Hippocampal formation (tissue), 2 donors: ENCODE measurements around the gene COL4A2.
"Not testable (repeated sequence)": the region's sequence is repeated elsewhere in the genome, so short reads cannot be mapped to it uniquely, and the experiment has no call there.

Experiments
- DNase-seq, 2 donors: peaks; one replicate each; lab custom pipeline; 2025; lab: John Stamatoyannopoulos, UW

COL4A2 gene

GRCh38 chr13:110517505-110518225 is 210.6 kb downstream of the COL4A2 start:
- DNase-seq, result no peak

GRCh38 chr13:110518226-110518525 is 211.1 kb downstream of the COL4A2 start:
- no peak for DNase-seq

GRCh38 chr13:110518571-110518970 is 211.5 kb downstream of the COL4A2 start:
- no peak for DNase-seq

GRCh38 chr13:110519046-110519445 is 212.0 kb downstream of the COL4A2 start:
- DNase-seq, result no peak

- DNase-seq, result no peak
Observed at GRCh38 chr13:110519506-110519905, 212.4 kb downstream of the COL4A2 start.

- DNase-seq, result peak; percentile 62 to 76
Observed at GRCh38 chr13:110520431-110521295, 213.6 kb downstream of the COL4A2 start.

- DNase-seq, result no peak
Observed at GRCh38 chr13:110521296-110521680, 214.2 kb downstream of the COL4A2 start.

- DNase-seq, result no peak
Observed at GRCh38 chr13:110521946-110522345, 214.9 kb downstream of the COL4A2 start.

GRCh38 chr13:110522721-110523120 is 215.6 kb downstream of the COL4A2 start:
- no peak for DNase-seq

- no peak for DNase-seq
Observed at GRCh38 chr13:110523180-110523579, 216.1 kb downstream of the COL4A2 start.

GRCh38 chr13:110523838-110524540 is 216.9 kb downstream of the COL4A2 start:
- no peak for DNase-seq

GRCh38 chr13:110524541-110525257 is 217.6 kb downstream of the COL4A2 start:
- no peak for DNase-seq

GRCh38 chr13:110525328-110526319 is 218.5 kb downstream of the COL4A2 start:
- no peak for DNase-seq

- no peak for DNase-seq
Observed at GRCh38 chr13:110528371-110528770, 221.3 kb downstream of the COL4A2 start.

- no peak for DNase-seq
Observed at GRCh38 chr13:110528911-110529310, 221.8 kb downstream of the COL4A2 start.

GRCh38 chr13:110529522-110530311 is 222.6 kb downstream of the COL4A2 start:
- no peak for DNase-seq

GRCh38 chr13:110531100-110531499 is 224.0 kb downstream of the COL4A2 start:
- no peak for DNase-seq

- peak in 1 of 2 donors; percentile 21 for DNase-seq
Observed at GRCh38 chr13:110531671-110532083, 224.6 kb downstream of the COL4A2 start.

GRCh38 chr13:110532258-110532657 is 225.2 kb downstream of the COL4A2 start:
- not testable (repeated sequence) for DNase-seq
